HCEC 1CT (cell line): ENCODE measurements around the gene IRF8.
"Not testable (repeated sequence)": the region's sequence is repeated elsewhere in the genome, so short reads cannot be mapped to it uniquely, and the experiment has no call there.

ENCODE experiments used
- DNase-seq: peaks from one replicate; pipeline ENCODE4 v3.0.0-alpha.2; 2017

IRF8 gene

GRCh38 chr16:85869206-85869605 lies 29.8 kb upstream of the IRF8 start:
- no peak for DNase-seq

- DNase-seq, result no peak
These were observed 29.0 kb upstream of the IRF8 start for GRCh38 chr16:85869785-85870558.

- DNase-seq, result no peak
These were observed 27.2 kb upstream of the IRF8 start for GRCh38 chr16:85871756-85872155.

GRCh38 chr16:85872734-85873133 lies 26.2 kb upstream of the IRF8 start:
- no peak for DNase-seq

- DNase-seq, result no peak
These were observed 25.8 kb upstream of the IRF8 start for GRCh38 chr16:85873153-85873552.

GRCh38 chr16:85874031-85874430 lies 24.9 kb upstream of the IRF8 start:
- not testable (repeated sequence) for DNase-seq

- no peak for DNase-seq
These were observed 20.6 kb upstream of the IRF8 start for GRCh38 chr16:85878407-85878806.

GRCh38 chr16:85878875-85879274 lies 20.1 kb upstream of the IRF8 start:
- peak; percentile 64 for DNase-seq

- DNase-seq, result no peak
These were observed 19.4 kb upstream of the IRF8 start for GRCh38 chr16:85879549-85879948.

- DNase-seq, result no peak
These were observed 18.8 kb upstream of the IRF8 start for GRCh38 chr16:85879975-85880831.

GRCh38 chr16:85880861-85881260 lies 18.1 kb upstream of the IRF8 start:
- DNase-seq, result no peak

- no peak for DNase-seq
These were observed 17.5 kb upstream of the IRF8 start for GRCh38 chr16:85881436-85881835.

- no peak for DNase-seq
These were observed 16.7 kb upstream of the IRF8 start for GRCh38 chr16:85882181-85882810.

GRCh38 chr16:85883813-85884212 lies 15.1 kb upstream of the IRF8 start:
- DNase-seq, result no peak

- DNase-seq, result no peak
These were observed 14.0 kb upstream of the IRF8 start for GRCh38 chr16:85884808-85885463.

- DNase-seq, result no peak
These were observed 13.4 kb upstream of the IRF8 start for GRCh38 chr16:85885537-85885936.

- DNase-seq, result peak; percentile 84
These were observed 10.3 kb upstream of the IRF8 start for GRCh38 chr16:85888405-85889331.

- DNase-seq, result no peak
These were observed 7.8 kb upstream of the IRF8 start for GRCh38 chr16:85891033-85891775.

GRCh38 chr16:85891776-85892166 lies 7.2 kb upstream of the IRF8 start:
- no peak for DNase-seq

- DNase-seq, result no peak
These were observed 6.2 kb upstream of the IRF8 start for GRCh38 chr16:85892760-85893159.

GRCh38 chr16:85894266-85894665 lies 4.7 kb upstream of the IRF8 start:
- DNase-seq, result no peak
